Measurements from ENCODE around the gene FRMD1. TPM values are rescaled to one million over a fixed set of nuclear protein-coding genes. Genes with fewer than 3 reads are reported as not detected.

The FRMD1 gene
- total RNA-seq, 1 donor from 2014 or later = not detected

GRCh38 chr6:168022488-168023321 is 56.3 kb downstream of the FRMD1 start:
- intact Hi-C loops (cut with DNase I) = no loop called here
- DNase-seq (ENCODE audit: low spot score) = peak; percentile 51

- DNase-seq (ENCODE audit: low spot score) = peak; percentile 6
- intact Hi-C loops (cut with DNase I) = no loop called here
Measured at GRCh38 chr6:168021581-168021980, 57.4 kb downstream of the FRMD1 start.

- intact Hi-C loops (cut with DNase I) = no loop called here
- DNase-seq (ENCODE audit: low spot score) = no peak
Measured at GRCh38 chr6:168020242-168020641, 58.8 kb downstream of the FRMD1 start.

- intact Hi-C loops (cut with DNase I) = no loop called here
- peak; percentile 57 for DNase-seq (ENCODE audit: low spot score)
Measured at GRCh38 chr6:168018664-168019063, 60.3 kb downstream of the FRMD1 start.

GRCh38 chr6:168017629-168018028 is 61.4 kb downstream of the FRMD1 start:
- peak; percentile 19 for DNase-seq (ENCODE audit: low spot score)
- intact Hi-C loops (cut with DNase I) = no loop called here

GRCh38 chr6:168016721-168017525 is 62.1 kb downstream of the FRMD1 start:
- DNase-seq (ENCODE audit: low spot score) = peak; percentile 31
- intact Hi-C loops (cut with DNase I) = no loop called here

GRCh38 chr6:168016176-168016620 is 62.8 kb downstream of the FRMD1 start:
- intact Hi-C loops (cut with DNase I) = no loop called here

GRCh38 chr6:168015482-168016175 is 63.4 kb downstream of the FRMD1 start:
- peak; percentile 57 for DNase-seq (ENCODE audit: low spot score)
- intact Hi-C loops (cut with DNase I) = no loop called here

More at GRCh38 chr6:168016176-168016620, 62.8 kb downstream of the FRMD1 start:
- DNase-seq (ENCODE audit: low spot score) = peak; percentile 22

GRCh38 chr6:168015009-168015408 is 64.0 kb downstream of the FRMD1 start:
- intact Hi-C loops (cut with DNase I) = no loop called here
- peak; percentile 47 for DNase-seq (ENCODE audit: low spot score)

GRCh38 chr6:168014428-168014827 is 64.6 kb downstream of the FRMD1 start:
- intact Hi-C loops (cut with DNase I) = no loop called here

GRCh38 chr6:168013250-168013915 is 65.6 kb downstream of the FRMD1 start:
- intact Hi-C loops (cut with DNase I) = no loop called here
- DNase-seq (ENCODE audit: low spot score) = peak; percentile 31

More at GRCh38 chr6:168014428-168014827, 64.6 kb downstream of the FRMD1 start:
- DNase-seq (ENCODE audit: low spot score) = no peak

GRCh38 chr6:168012431-168013249 is 66.4 kb downstream of the FRMD1 start:
- peak; percentile 50 for DNase-seq (ENCODE audit: low spot score)
- intact Hi-C loops (cut with DNase I) = no loop called here

GRCh38 chr6:168011291-168011690 is 67.7 kb downstream of the FRMD1 start:
- DNase-seq (ENCODE audit: low spot score) = no peak
- intact Hi-C loops (cut with DNase I) = no loop called here

- intact Hi-C loops (cut with DNase I) = no loop called here
- no peak for DNase-seq (ENCODE audit: low spot score)
Measured at GRCh38 chr6:168009331-168009730, 69.7 kb downstream of the FRMD1 start.

- intact Hi-C loops (cut with DNase I) = no loop called here
- peak; percentile 38 for DNase-seq (ENCODE audit: low spot score)
Measured at GRCh38 chr6:168007592-168008338, 71.2 kb downstream of the FRMD1 start.

- intact Hi-C loops (cut with DNase I) = no loop called here
- no peak for DNase-seq (ENCODE audit: low spot score)
Measured at GRCh38 chr6:168005796-168006195, 73.2 kb downstream of the FRMD1 start.

GRCh38 chr6:168004945-168005344 is 74.1 kb downstream of the FRMD1 start:
- intact Hi-C loops (cut with DNase I) = no loop called here

GRCh38 chr6:168004023-168004422 is 75.0 kb downstream of the FRMD1 start:
- DNase-seq (ENCODE audit: low spot score) = peak; percentile 73
- intact Hi-C loops (cut with DNase I) = no loop called here

More at GRCh38 chr6:168004945-168005344, 74.1 kb downstream of the FRMD1 start:
- no peak for DNase-seq (ENCODE audit: low spot score)

Data from cardiac septum (tissue), 1 donor.